ENCODE results near the gene GATAD1.
A peak's percentile ranks its signal among the peaks of the same experiment; 100 is the strongest.
"Not testable (repeated sequence)": the region's sequence is repeated elsewhere in the genome, so short reads cannot be mapped to it uniquely, and the experiment has no call there.

The GATAD1 gene

DNA sequence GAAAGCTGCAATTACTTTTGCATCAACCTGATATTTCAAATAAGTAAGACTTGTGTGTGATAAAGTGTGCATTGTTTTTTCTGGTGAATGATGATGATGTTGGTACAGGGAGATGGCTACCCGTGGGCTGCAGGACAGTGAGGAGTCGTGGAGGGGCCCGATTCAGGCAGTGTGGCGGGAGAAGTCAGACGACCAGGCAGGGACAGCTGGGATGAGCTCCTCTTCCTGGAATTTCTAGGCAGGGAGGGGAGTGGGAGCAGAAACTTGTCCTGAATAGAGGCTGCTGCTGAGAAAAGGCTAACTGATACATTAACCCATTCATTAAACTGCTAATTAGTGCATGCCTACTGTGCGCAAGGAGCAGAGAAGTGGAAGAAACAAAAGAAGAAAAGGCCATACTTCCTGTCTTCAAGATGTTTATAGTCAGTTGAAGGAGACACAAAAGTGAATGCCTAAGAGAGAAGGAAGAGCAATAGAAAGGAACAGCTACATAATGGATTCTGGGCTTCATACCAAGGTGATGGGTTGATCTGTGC, 9.3 kb upstream of the GATAD1 start:
- no peak for DNase-seq

GRCh38 chr7:92442720-92443119, 4.6 kb upstream of the GATAD1 start:
- not testable (repeated sequence) for DNase-seq

DNA sequence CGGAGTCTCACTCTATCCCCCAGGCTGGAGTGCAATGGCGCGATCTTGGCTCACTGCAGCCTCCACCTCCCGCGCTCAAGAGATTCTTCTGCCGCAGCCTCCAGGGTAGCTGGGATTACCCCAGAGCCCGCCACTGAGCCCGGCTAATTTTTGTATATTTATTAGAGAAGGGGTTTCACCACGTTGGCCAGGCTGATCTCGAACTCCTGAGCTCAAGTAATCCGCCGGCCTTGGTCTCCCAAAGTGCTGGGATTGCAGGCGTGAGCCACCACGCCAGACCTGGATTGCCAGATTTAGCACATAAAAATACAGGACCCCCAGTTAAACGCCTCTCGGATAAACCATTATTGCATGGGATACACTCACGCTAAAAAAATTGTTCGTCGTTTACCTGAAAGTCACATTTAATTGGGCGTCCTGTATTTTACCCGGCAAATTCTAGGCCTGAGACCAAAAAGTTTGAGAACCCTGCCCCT, 375 bp upstream of the GATAD1 start:
- DNase-seq = no peak

DNA sequence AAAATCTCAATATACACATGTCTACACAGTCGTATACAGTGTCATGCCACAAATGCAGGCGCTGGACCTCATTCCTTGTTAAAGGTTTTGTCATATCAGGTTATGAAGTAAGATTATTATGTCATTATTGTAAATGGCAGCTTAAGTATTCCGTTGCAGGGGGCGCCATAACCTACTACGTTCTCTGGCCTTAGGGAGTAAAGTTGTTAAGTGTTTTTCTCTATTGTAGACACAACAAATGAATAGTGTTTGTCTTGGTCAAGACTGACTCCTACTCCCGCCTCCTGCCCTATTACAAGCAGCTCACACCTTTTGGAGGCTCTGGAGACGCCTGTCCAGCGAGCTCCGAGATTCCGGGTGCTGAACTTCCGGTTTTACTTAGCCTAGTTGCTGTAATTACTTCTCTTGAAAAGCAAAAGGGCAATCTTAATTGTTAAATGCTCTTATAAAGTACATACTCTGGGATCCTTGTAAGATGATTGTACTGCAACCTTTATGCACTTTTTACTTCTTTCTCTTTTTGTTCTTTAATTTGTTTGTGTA, 994 bp downstream of the GATAD1 start:
- peak; percentile 23 to 76 for DNase-seq

DNA sequence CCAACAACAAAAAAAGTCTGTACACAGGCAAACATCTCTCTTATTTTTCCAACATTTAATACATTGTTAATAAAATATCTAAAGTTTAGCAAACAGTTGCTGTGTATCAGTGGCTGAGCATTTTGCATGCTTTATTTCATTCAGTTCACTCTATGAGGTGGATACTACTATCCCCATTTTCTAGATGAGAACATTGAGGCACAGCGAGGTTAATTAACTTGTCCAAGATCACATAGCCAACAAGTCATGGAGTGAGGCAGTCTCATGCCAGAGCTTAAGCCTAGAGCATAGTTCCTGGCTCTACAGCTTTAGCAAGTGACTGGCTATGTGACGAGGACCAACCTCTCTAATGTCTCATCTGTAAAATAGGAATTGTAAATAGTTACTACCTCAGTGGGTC, 4.4 kb downstream of the GATAD1 start:
- no peak for DNase-seq

GRCh38 chr7:92456236-92456635, 9.0 kb downstream of the GATAD1 start:
- no peak for DNase-seq

DNA sequence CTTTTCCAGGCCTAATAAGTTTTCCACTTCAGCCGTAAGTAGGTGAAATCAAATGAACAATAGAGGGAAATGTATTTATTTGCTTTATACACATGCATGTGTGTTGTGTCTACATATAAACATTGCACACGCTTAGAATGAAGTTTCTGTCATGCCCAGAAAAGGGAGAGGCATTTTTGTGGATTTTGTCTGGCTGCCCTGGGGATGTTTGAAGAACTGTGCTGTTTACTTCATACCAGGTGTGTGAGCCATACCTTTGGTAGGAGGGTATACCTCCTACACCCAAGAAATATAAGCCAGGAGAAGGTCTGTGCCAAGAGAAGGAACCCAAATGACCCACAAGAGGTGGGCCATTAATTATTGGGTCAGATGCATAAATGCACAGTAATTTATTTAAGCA, 12.8 kb downstream of the GATAD1 start:
- DNase-seq = no peak

DNA sequence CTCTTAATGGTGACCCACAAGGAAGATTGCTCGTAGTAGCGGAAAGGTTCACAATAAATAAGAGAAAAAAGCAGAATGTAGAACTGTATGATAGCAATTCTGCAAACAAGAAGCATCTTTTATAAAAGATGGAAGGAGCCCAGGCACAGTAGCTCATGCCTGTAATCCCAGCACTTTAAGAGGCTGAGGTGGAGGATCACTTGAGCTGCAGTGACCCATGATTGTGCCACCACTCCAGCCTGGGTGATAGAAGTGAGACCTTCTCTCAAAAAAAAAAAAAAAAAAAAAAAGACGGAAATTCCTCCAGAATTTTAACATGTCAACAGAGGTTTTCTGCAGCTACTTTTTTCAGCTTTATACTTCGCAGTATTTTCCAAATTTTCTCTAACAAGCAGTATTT, 13.2 kb downstream of the GATAD1 start:
- DNase-seq = no peak

DNA sequence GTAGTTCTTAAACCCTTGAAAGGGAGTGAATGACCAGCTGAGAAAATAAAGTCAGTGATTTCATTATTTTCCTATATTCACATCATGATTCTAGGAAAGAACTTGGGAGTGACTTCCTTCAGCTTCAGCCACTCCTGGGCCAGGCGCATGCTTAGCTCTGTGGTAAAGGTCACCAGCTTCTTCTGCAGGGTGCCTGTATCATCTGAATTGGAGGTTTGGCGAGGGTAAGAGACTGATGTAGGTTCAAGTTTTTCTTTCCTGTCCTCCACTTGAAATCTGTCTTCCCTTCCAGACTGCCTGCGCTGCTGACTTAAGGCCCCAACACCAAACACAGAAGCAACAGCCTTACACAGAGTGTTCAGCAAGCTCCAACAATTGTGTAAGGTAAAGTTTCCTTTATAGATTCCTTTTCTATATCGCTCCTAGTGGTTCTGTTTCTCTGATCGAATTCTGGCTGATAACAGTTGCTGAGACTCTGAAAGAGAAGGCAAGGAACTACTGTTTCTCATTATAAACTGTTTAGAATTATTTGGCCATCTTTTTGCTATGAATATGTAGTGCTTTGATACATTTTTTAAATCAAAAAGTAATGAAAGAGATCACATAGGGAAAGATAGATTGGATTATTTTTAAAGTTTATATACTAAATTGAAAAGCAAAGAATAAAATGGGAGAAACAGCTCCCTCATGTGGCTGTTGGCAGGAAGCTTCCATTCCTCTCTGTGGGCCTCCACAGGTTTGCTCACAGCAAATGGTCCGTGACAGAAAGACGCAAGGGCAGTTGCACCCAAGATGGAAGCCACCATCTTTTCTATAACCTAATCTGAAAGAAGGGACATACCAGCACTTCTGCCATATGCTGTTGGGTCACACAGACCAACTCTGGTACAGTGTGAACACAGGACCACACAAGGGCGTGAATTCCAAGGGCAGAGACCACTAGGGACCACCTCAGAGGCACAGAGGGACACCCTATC, 14.0 kb downstream of the GATAD1 start:
- peak in 1 of 2 experiments; percentile 49 for DNase-seq

GRCh38 chr7:92462560-92462959, 15.3 kb downstream of the GATAD1 start:
- DNase-seq = no peak

DNA sequence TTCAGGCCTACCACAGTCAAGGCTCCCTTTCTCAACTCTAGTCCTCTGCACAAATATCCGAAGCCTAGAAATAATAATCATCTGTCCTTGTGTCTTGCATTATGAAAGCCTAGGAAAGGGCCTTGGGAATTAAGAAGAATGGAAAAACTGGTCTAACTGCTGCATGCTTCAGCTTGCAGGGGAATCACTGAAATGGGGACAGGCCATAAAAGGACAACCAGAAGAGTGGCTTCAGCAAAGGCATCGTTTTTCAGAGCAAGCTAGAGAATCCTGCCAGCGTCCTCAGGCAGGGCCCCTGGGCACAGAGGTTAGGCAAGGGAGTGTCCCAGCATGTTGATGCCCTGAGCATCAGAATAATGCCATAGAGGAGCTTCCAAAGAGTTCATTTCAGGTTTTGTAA, 17.2 kb downstream of the GATAD1 start:
- no peak for DNase-seq

DNA sequence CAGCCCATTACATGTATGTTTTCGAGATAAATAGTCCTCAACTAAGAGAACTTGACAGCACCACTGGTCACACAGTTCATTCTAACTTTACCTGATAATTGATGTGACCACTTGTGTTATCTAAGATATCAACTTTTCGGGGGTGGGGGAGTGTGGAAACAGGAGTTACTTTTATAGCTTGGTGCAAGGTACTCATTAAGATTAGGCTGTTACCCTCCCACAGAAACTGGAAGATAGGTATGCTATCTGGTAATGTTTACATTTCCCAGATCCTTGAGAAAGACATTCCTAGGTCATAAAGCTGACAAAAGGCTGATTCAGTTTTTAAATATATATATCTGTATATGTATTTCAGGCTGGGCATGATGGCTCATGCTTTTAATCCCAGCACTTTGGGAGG, 19.4 kb downstream of the GATAD1 start:
- no peak for DNase-seq

GRCh38 chr7:92468589-92468988, 21.3 kb downstream of the GATAD1 start:
- DNase-seq = not testable (repeated sequence)

DNA sequence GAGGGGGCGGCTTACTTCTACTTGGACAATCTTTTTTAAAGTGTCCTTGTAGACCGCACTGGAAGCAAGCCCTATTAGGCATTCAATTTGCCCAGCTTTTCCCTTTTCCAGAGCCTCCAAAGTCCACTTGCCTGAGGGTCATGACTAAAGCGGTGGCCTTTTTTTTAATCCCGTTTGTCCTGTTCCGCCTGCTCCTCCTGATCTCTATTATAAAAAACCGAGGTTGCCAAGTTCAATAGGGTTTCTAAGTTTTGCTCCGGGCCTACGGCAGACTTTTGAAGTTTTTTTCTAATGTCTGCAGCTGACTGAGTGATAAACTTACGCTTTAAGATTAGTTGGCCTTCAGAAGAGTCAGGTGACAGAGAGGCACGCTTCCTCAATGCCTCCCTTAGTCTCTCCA, 26.7 kb downstream of the GATAD1 start:
- not testable (repeated sequence) for DNase-seq

DNA sequence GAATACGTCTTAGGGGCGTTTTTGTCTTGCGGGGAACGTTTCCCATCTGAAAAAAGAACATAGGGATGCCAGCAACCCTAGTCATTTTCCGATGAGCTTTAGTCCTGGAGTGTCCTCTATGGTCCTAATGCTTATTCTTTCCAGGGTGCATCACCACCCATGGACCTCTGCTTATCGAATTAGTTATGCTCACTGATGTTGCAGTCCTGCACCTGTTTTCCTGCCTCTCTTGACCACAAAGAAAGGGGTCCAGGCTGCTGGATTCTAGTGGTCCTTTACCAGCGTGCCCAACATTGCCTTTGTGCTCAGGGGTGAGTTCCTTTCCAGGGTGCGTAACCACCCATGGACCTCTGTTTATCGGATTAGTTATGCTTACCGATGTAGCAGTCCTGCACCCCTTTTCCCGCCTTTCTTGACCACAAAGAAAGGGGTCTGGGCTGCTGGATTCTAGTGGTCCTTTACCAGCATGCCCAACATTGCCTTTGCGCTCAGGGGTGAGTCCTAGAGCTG, 28.0 kb downstream of the GATAD1 start:
- not testable (repeated sequence) for DNase-seq

GRCh38 chr7:92475851-92476590, 28.7 kb downstream of the GATAD1 start:
- not testable (repeated sequence) for DNase-seq

GRCh38 chr7:92477681-92478080, 30.4 kb downstream of the GATAD1 start, which contains the start of gene ERVW-1:
Gene ERVW-1 (minus strand): TSS chr7:92477946. CDS start chr7:92470381, 7,565 bp downstream.
- not testable (repeated sequence) for DNase-seq

DNA sequence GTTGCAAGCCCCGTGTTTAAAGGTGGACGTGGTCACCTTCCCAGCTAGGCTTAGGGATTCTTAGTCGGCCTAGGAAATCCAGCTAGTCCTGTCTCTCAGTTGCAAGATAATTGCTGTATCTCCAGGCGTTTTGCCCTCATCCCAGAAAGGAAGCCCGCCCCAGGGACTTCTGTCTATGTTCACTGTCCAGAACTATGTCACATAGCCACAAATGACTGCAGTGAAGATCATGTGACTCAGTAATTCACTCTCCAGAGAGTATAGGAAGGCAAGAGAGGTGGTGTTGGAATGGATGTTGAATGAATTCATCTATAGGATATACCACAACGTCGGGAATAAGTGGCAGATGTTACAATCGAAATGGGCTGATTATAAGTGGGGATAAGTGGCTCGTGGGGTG, 30.8 kb downstream of the GATAD1 start:
- no peak for DNase-seq

DNA sequence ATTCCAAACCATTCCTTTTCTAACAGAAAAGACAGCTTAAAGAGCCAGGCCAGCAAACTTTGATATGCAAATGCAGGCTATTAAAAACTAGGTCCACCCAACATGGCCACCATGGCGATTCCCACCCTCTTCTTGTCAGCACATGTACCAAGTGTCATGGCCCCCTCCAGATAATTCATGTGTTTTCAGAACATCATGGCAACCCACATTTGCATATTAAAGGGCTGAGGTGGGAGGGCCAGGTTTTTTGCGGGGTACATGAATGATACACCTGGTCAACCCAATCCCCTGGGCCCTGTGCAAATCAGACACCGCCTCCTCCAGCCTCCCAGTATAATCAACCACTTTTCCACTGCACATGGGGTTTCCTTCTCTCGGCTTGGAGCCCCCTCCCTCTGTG, 31.4 kb downstream of the GATAD1 start:
- no peak for DNase-seq

DNA sequence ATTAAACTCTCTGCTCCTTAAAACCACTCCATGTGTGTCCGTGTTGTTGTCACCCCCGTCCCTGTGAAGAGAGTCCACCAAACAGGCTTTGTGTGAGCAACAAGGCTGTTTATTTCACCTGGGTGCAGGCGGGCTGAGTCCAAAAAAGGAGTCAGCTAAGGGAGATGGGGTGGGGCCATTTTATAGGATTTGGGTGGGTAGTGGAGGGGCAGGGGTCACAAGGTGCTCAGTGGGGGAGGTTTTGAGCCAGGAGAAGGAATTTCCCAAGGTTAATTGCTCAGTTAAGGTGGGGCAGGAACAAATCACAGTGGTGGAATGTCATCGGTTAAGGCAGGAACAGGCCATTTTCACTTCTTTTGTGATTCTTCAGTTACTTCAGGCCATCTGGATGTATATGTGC, 31.9 kb downstream of the GATAD1 start:
- not testable (repeated sequence) for DNase-seq

GRCh38 chr7:92483624-92484023, 36.3 kb downstream of the GATAD1 start:
- not testable (repeated sequence) for DNase-seq

DNA sequence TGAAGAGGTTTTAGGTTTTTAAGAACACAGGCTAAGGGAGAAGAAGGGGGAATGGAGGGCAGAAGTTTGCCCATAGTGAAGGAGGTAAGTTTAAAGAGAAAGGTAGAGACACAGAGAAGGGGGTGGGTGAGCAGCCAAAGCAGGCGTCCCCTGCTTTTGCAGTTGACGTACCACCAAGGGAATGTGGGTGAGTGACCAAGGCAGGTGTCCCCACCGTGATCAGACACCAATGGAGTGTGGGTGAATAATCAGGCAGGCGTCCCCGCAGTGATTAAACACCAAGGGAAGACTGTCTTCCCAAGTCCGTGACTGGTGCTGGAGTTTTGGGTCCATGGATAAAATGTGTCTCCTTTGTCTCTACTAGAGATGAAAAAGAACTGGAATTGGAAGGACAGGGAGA, 36.9 kb downstream of the GATAD1 start:
- DNase-seq = not testable (repeated sequence)

Measured in SW 1271 (cell line).